Ishikawa (cell line): ENCODE data around the gene SEMA3A.

Experiments used
- CEBPB ChIP-seq: IDR thresholded peaks from 2 replicates; pipeline ENCODE4 v1.6.1; 2012
- CREB1 ChIP-seq: IDR thresholded peaks from 2 replicates; pipeline ENCODE4 v1.6.1; 2012; ENCODE audit warnings: low read depth
- EGR1 ChIP-seq: IDR thresholded peaks from 2 replicates; pipeline ENCODE4 v1.6.1; 2012
- EP300 ChIP-seq: IDR thresholded peaks from 2 replicates; pipeline ENCODE4 v1.6.1; 2012; ENCODE audit warnings: borderline replicate concordance
- FOXM1 ChIP-seq: IDR thresholded peaks from 2 replicates; pipeline ENCODE4 v1.6.1; 2012; ENCODE audit warnings: low read depth, borderline replicate concordance
- MAX ChIP-seq: IDR thresholded peaks from 2 replicates; pipeline ENCODE4 v1.6.1; 2012
- NFIC ChIP-seq: IDR thresholded peaks from 2 replicates; pipeline ENCODE4 v1.6.1; 2012
- RAD21 ChIP-seq: IDR thresholded peaks from 2 replicates; pipeline ENCODE4 v1.6.1; 2012; ENCODE audit warnings: low read depth
- REST ChIP-seq: IDR thresholded peaks from 2 replicates; pipeline ENCODE4 v1.6.1; 2012; ENCODE audit warnings: low read depth, mild to moderate bottlenecking
- TAF1 ChIP-seq: IDR thresholded peaks from 2 replicates; pipeline ENCODE4 v1.6.1; 2012; ENCODE audit warnings: low read depth, mild to moderate bottlenecking
- TCF12 ChIP-seq: IDR thresholded peaks from 2 replicates; pipeline ENCODE4 v1.6.1; 2012; ENCODE audit warnings: low read depth
- TEAD4 ChIP-seq: IDR thresholded peaks from 2 replicates; pipeline ENCODE4 v1.6.1; 2012
- USF1 ChIP-seq: IDR thresholded peaks from 2 replicates; pipeline ENCODE4 v1.6.1; 2012
- YY1 ChIP-seq: IDR thresholded peaks from 2 replicates; pipeline ENCODE4 v1.6.1; 2012; ENCODE audit warnings: low read depth
- ZBTB7A ChIP-seq: IDR thresholded peaks from 2 replicates; pipeline ENCODE4 v1.6.1; 2012; ENCODE audit warnings: low read depth

SEMA3A gene

GRCh38 chr7:84022684-84023308, 171.8 kb downstream of the SEMA3A start:
- peak; percentile 71 for TF ChIP-seq TEAD4
- no peak for TF ChIP-seq TAF1
- TF ChIP-seq USF1, result no peak; the same call in 1 of the 2 replicates
- TF ChIP-seq YY1, result no peak
- TF ChIP-seq ZBTB7A, result no peak
- TF ChIP-seq CEBPB, result peak; percentile 70
- no peak for TF ChIP-seq REST
- peak; percentile 93 for TF ChIP-seq TCF12
- no peak for TF ChIP-seq CREB1
- TF ChIP-seq FOXM1, result peak; percentile 76; the same call in 1 of the 2 replicates
- no peak for TF ChIP-seq EGR1
- peak; percentile 81 for TF ChIP-seq NFIC
- peak; percentile 82; the same call in 1 of the 2 replicates for TF ChIP-seq EP300
- TF ChIP-seq MAX, result peak; percentile 56; the same call in 1 of the 2 replicates
- 0 out of 2 replicates have a peak, but pooled peaks have one; percentile 0 for TF ChIP-seq RAD21

- TF ChIP-seq TCF12, result no peak
- TF ChIP-seq TEAD4, result no peak
- TF ChIP-seq YY1, result no peak
- TF ChIP-seq TAF1, result no peak
- no peak for TF ChIP-seq REST
- TF ChIP-seq EP300, result no peak
- TF ChIP-seq NFIC, result no peak
Observed at GRCh38 chr7:84022009-84022408, 172.6 kb downstream of the SEMA3A start.

- TF ChIP-seq EP300, result no peak
- TF ChIP-seq CEBPB, result no peak
- TF ChIP-seq USF1, result no peak
- TF ChIP-seq EGR1, result no peak
- no peak for TF ChIP-seq FOXM1
- TF ChIP-seq REST, result no peak
- no peak for TF ChIP-seq TAF1
- no peak for TF ChIP-seq ZBTB7A
Observed at GRCh38 chr7:84021292-84021908, 173.2 kb downstream of the SEMA3A start.

GRCh38 chr7:84017651-84018050, 176.9 kb downstream of the SEMA3A start:
- TF ChIP-seq EP300 (no peak), TEAD4 (no peak), TCF12 (no peak), USF1 (no peak), FOXM1 (no peak), REST (no peak), MAX (no peak), EGR1 (no peak), CREB1 (no peak), NFIC (no peak)
